ACC112 (cell line): ENCODE results near the gene ASPA.
A peak's percentile ranks its signal among the peaks of the same experiment; 100 is the strongest.
"Not testable (repeated sequence)": the region's sequence is repeated elsewhere in the genome, so short reads cannot be mapped to it uniquely, and the experiment has no call there.

Experiments used
- H2AFZ ChIP-seq: fragments of 200-600 bp; sonication (generic); one replicate; pipeline ENCODE4 v1.6.0; 2017; ENCODE audit warnings: antibody characterized with exemption, low read length; ENCODE audit not compliant: unreplicated experiment
- H3K27ac ChIP-seq: fragments of 200-600 bp; sonication (generic); 2 replicates; pipeline ENCODE4 v1.5.1; 2014; ENCODE audit warnings: low read depth, mild to moderate bottlenecking, antibody characterized with exemption, low read length, moderate library complexity
- H3K27me3 ChIP-seq: fragments of 200-600 bp; sonication (generic); 2 replicates; pipeline ENCODE4 v1.6.1; 2014; ENCODE audit warnings: mild to moderate bottlenecking, antibody characterized with exemption, low read length, moderate library complexity, mixed read lengths; ENCODE audit not compliant: insufficient read depth
- H3K36me3 ChIP-seq: fragments of 200-600 bp; sonication (generic); 2 replicates; pipeline ENCODE4 v1.6.1; 2016; ENCODE audit warnings: mild to moderate bottlenecking, antibody characterized with exemption, low read length, moderate library complexity, mixed read lengths; ENCODE audit not compliant: insufficient read depth
- H3K4me1 ChIP-seq: fragments of 200-600 bp; sonication (generic); one replicate; pipeline ENCODE4 v1.6.1; 2016; ENCODE audit warnings: low read length, mixed read lengths; ENCODE audit not compliant: insufficient read depth, unreplicated experiment, control insufficient read depth
- H3K4me3 ChIP-seq: fragments of 200-600 bp; sonication (generic); 2 replicates; pipeline ENCODE4 v1.5.1; 2014; ENCODE audit warnings: mild to moderate bottlenecking, low read depth, low read length
- H3K79me2 ChIP-seq: fragments of 200-600 bp; sonication (generic); one replicate; pipeline ENCODE4 v1.6.0; 2016; ENCODE audit warnings: low read length; ENCODE audit not compliant: control insufficient read depth, unreplicated experiment, insufficient read depth

ASPA gene

DNA sequence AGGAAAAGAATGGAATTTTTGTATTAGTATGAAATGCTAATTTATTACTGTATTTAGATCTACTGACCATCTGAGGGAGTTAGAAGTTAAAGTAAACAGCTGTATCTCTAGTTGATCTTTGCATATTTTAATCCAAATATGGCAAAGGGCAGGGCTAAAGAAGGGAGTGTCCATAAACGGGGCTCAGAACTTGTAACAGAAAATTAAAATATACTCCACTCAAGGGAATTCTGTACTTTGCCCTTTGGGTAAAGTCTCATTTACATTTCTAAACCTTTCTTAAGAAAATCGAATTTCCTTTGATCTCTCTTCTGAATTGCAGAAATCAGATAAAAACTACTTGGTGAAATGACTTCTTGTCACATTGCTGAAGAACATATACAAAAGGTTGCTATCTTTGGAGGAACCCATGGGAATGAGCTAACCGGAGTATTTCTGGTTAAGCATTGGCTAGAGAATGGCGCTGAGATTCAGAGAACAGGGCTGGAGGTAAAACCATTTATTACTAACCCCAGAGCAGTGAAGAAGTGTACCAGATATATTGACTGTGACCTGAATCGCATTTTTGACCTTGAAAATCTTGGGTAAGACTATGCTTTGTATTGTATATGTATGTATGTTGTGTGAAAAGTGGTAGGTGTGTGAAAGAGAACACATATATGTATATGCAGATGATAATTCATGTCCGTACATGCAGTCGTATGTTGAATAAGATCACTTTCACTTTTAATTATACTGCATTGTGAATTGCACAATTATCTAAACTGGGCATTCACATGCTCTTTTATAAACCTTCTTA is at the start of gene ASPA:
ASPA (plus strand) TSS at position 186 of the 799 bp plus-strand sequence; CDS start at position 349, 163 bp downstream.
- Histone ChIP-seq H3K4me1 (peaks cover 18% of the 10 kb centered on the region), H3K27ac (peak within 1 kb of the TSS; percentile 29), H2AFZ (peak within 1 kb of the TSS; percentile 98), H3K4me3 (peak within 1 kb of the TSS; percentile 79), H3K27me3 (peaks cover 3% of the 10 kb centered on the region; the same call in 1 of the 2 replicates), H3K36me3 (no peaks in the 10 kb centered on the region), H3K79me2 (no peaks in the 10 kb centered on the region)

DNA sequence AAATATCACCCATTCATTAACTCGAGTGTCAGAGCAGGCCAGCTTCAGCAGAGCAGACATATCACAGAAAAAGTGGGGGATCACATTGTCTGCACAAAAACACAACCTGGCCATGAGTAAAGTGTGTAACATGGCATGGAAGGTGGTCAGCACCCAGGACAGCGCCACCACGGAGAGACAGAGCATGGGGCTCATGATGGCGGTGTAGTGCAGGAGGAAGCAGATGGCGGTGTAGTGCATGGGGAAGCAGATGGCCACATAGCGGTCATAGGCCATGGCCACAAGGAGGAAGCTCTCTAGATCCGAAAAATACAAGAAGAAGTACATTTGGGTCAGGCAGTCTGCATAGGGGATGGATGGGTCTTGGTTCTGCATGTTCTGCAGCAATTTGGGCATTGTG is 42.6 kb upstream of the ASPA start:
- not testable (repeated sequence) for H3K4me3 ChIP-seq, H3K4me1 ChIP-seq, H3K27ac ChIP-seq, H3K79me2 ChIP-seq, H3K36me3 ChIP-seq, H2AFZ ChIP-seq
- H3K27me3 ChIP-seq, result peaks cover 26% of the 10 kb centered on the region

DNA sequence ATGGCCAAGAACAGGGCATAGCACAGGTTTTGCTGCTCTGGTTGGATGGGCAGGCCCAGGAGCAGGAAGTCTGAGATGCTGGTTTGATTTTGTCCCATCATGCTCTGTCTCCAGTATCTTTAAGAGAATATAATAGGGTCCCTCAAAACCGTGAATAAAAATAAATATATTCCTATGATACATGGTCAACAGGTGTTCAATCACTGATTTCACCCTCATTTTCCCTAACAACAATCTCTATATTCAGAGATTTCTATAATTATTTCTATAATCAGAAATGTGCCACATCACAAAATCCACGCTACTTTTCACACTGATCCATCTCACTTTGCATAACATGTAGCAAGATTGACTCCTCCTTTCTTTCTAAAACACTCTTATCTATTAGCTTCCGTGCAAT is 42.1 kb upstream of the ASPA start, which contains the start of gene OR1E2:
OR1E2 (minus strand) TSS at position 101 of the 400 bp plus-strand sequence; CDS start at position 101, 0 bp downstream.
- Histone ChIP-seq H3K27ac (no peak within 1 kb of the TSS), H3K4me3 (no peak within 1 kb of the TSS), H2AFZ (no peak within 1 kb of the TSS), H3K4me1 (no peaks in the 10 kb centered on the region), H3K79me2 (no peaks in the 10 kb centered on the region), H3K36me3 (no peaks in the 10 kb centered on the region), H3K27me3 (peaks cover 31% of the 10 kb centered on the region)

DNA sequence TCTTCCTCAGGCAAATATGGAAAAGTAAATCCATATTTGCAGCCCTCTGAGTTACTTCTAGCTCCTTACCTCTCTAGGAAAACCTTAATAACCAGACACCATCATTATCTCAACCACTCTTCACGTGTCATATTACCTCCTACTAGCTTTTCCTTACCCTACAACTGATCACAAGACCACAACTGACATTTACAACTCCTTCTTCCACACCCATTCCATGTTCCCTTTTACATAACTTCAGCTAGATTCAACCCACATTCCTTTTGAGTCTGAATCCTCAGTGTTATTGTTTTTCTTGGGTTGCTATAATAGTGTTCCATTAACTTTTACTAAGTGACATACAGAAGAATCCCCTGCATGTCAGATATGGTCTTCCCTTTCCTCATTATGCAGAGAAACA is 37.4 kb upstream of the ASPA start:
- Histone ChIP-seq H3K4me3 (no peak overlapping the region), H2AFZ (no peak overlapping the region), H3K36me3 (no peaks in the 10 kb centered on the region), H3K27ac (no peak overlapping the region), H3K4me1 (no peaks in the 10 kb centered on the region), H3K27me3 (peaks cover 58% of the 10 kb centered on the region), H3K79me2 (no peaks in the 10 kb centered on the region)

DNA sequence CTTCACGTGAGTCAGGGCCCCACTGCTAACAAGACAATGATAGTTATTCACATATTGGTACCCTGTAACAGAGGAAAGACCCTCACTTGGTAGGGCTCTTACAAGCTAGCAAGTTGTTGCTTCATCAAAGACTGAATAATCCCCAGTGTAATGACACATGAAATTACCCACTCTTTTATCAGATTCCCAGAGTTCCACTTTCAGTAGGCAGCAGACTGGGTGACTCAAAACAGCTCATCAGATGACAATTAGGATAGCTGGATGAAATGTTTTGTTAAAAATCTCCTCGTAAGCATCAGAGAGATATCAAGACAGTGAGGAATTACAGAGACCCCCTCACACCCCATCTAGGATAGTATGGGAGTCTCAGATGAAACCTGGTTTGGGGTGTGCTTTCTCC is 35.3 kb upstream of the ASPA start:
- H3K4me1 ChIP-seq, result no peaks in the 10 kb centered on the region

DNA sequence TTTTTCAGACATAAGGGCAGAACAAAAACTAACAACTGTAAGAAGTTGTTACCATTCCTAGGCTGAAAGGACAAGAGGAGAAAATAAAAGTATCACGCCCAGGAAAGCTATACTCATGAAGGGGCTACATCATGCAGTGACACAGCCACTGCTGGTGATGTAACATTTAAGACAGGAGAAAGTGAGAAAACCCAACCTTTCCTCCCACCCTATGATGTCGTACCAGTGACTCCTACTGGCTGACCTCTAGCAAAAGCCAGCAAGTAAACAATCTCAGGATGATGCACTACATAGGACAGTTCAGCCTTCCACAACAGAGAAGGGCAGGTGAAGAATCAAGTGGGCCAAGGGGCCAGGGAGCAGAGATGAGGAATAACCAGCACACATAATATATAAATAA is 28.2 kb upstream of the ASPA start:
- Histone ChIP-seq H3K27ac (no peak overlapping the region), H3K79me2 (no peaks in the 10 kb centered on the region), H3K27me3 (peaks cover 12% of the 10 kb centered on the region; the same call in 1 of the 2 replicates), H3K4me3 (no peak overlapping the region), H3K4me1 (no peaks in the 10 kb centered on the region), H2AFZ (no peak overlapping the region), H3K36me3 (no peaks in the 10 kb centered on the region)

More for the DNA sequence above, 35.3 kb upstream of the ASPA start:
- no peak overlapping the region for H3K4me3 ChIP-seq
- H3K27ac ChIP-seq, result no peak overlapping the region
- H3K27me3 ChIP-seq, result peaks cover 57% of the 10 kb centered on the region
- H2AFZ ChIP-seq, result no peak overlapping the region
- no peaks in the 10 kb centered on the region for H3K79me2 ChIP-seq
- no peaks in the 10 kb centered on the region for H3K36me3 ChIP-seq

DNA sequence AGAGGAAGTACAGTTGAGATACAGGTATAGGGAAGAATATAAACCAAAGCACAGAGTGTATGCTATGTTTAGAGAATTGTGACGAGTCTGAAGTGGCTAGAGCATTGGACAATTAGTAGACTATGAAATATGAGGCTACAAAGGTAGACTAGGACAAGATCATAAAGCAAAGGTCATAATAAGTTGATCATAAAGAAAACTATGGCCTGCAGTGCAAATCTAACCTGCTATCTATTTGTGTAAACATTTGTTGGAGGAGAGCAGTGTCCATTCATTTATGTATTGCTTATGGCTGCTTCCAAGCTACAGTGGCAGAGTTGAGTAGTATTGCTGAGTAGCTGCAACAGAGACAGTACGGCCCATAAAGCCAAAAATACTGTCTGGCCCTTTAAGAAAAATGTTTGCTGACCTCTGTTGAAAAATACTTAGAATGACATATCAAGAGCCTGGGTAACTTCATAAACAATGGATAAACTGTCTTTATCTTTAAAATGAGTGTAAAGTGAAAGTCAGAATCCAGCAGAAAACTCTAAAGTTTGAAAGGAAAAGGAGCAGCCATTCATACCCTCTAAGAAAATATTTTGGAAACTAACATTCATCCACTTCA is 27.6 kb upstream of the ASPA start:
- Histone ChIP-seq H3K27ac (no peak overlapping the region), H3K4me1 (no peaks in the 10 kb centered on the region), H2AFZ (peak overlapping the region; percentile 7), H3K79me2 (no peaks in the 10 kb centered on the region), H3K27me3 (peaks cover 7% of the 10 kb centered on the region; the same call in 1 of the 2 replicates), H3K36me3 (no peaks in the 10 kb centered on the region), H3K4me3 (no peak overlapping the region)

DNA sequence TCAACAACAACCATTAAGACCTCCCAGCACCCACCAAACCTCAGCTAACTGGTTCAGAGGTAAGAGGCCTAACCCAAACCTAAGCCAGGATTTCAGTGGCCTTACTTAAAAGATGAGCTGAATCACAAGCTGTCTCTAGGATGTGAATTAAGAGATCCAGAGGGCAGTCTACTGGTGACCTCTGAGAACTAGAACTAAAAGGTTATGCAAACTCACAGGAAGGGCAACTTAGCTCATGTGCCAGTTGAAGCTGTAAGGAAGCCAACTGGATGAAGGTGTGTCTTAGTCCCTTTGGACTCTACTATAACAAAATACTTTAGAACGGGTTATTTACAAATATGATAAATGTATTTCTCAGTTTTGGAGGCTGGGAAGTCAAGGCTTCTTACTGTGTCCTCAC is 9.4 kb upstream of the ASPA start:
- not testable (repeated sequence) for H3K4me3 ChIP-seq, H3K36me3 ChIP-seq, H3K4me1 ChIP-seq, H3K27ac ChIP-seq, H3K79me2 ChIP-seq, H2AFZ ChIP-seq, H3K27me3 ChIP-seq

DNA sequence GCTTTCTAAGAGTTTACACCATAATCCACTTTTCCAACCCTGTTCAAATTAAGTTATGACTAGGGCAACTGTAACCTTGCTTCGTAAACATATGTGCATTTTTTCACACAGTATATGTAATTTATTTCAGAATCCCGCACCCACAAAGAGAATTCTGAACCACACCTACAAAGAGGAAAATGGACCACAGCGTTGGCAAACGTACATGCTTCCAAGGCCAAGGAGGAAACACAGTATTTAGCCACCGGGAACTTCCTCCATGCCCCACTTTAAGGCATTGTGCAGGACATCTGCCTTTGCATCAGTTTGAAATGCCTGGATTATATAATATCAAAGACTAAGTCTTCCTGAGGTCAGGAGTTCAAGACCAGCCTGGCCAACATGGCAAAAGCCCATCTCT is 6.3 kb upstream of the ASPA start:
- Histone ChIP-seq H3K4me1 (peaks cover 8% of the 10 kb centered on the region), H2AFZ (no peak overlapping the region), H3K27ac (no peak overlapping the region), H3K36me3 (no peaks in the 10 kb centered on the region), H3K4me3 (no peak overlapping the region), H3K27me3 (no peaks in the 10 kb centered on the region), H3K79me2 (no peaks in the 10 kb centered on the region)

DNA sequence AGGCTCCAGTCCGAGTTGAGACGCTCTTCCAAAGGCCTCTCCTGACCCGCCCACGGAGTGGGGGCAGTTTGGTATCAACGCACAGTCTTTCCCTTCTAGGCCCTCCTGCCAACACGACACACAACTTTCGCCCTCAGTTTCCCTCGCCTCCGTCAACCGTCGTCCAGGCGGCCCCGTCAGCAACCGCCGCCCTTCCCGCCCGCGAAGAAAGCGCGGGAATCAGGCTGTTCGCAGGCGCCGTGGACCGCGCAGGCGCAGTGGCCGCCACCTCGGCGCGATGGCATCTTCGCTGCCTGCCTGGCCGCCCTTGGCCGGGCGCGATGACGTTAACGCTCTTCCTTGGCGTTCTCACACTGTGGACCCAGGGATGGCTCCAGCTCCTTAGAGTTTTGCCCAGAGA is 4.2 kb upstream of the ASPA start, which contains the start of gene SPATA22:
SPATA22 (minus strand) TSS at position 221 of the 400 bp plus-strand sequence. CDS start 2,494 bp downstream, outside the sequence.
- Histone ChIP-seq H3K27ac (no peak within 1 kb of the TSS), H3K79me2 (no peaks in the 10 kb centered on the region), H3K4me1 (peaks cover 18% of the 10 kb centered on the region), H3K27me3 (no peaks in the 10 kb centered on the region), H3K4me3 (no peak within 1 kb of the TSS), H2AFZ (no peak within 1 kb of the TSS), H3K36me3 (no peaks in the 10 kb centered on the region)

DNA sequence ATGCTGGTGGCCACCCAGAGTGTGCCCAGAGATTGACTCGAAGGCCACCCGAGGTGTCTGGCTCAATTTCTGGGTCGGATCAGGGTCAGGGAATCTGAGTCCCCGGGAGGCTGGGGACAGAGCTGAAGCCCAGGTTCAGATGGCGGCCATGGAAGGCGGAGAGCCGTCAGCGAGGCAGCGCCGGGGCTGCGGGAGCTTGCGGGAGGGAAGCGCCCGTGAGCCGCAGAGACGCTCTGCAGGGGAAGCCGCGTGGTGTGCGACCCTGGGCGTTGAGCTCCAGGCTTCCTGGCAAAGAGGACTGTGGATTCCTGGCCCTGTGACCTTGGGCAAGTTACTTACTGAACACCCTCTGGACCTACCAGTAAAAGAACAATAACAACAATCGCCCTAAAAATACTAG is 3.7 kb upstream of the ASPA start:
- H2AFZ ChIP-seq, result no peak overlapping the region
- H3K4me1 ChIP-seq, result peaks cover 18% of the 10 kb centered on the region

More for the DNA sequence above, 3.7 kb upstream of the ASPA start:
- Histone ChIP-seq H3K27ac (no peak overlapping the region), H3K4me3 (no peak overlapping the region), H3K27me3 (no peaks in the 10 kb centered on the region), H3K36me3 (no peaks in the 10 kb centered on the region), H3K79me2 (no peaks in the 10 kb centered on the region)
